Measurements from ENCODE around the gene SNRPA.
A peak's percentile ranks its signal among the peaks of the same experiment; 100 is the strongest.
"Not testable (repeated sequence)": the region's sequence is repeated elsewhere in the genome, so short reads cannot be mapped to it uniquely, and the experiment has no call there.

The SNRPA gene

GRCh38 chr19:40807147-40808020 lies 56.4 kb downstream of the SNRPA start:
- Histone ChIP-seq H3K9me3 (ENCODE audit: control insufficient read depth in 2 of 2, low read length in 2 of 2) (no peaks in the 10 kb centered on the region), H3K27ac (ENCODE audit: low read depth in 2 of 2, low read length in 2 of 2) (peak overlapping the region in 1 of 2 donors; percentile 58), H3K9ac (ENCODE audit: low read depth in 1 of 2, low read length in 2 of 2) (no peak overlapping the region), H3K27me3 (ENCODE audit: control insufficient read depth in 2 of 2, insufficient read depth in 2 of 2, low read length in 2 of 2) (no peaks in the 10 kb centered on the region), H3K4me1 (ENCODE audit: control insufficient read depth in 2 of 2, insufficient read depth in 2 of 2, low read length in 2 of 2) (peaks cover 54 to 56% of the 10 kb centered on the region in 2 donors), H3K4me3 (ENCODE audit: low read length in 2 of 2) (no peak overlapping the region), H3K36me3 (ENCODE audit: control insufficient read depth in 2 of 2, insufficient read depth in 2 of 2, low read length in 2 of 2) (peaks cover 18 to 28% of the 10 kb centered on the region in 2 donors)

- no peaks in the 10 kb centered on the region for H3K27me3 ChIP-seq (ENCODE audit: control insufficient read depth in 2 of 2, insufficient read depth in 2 of 2, low read length in 2 of 2)
- peaks cover 18 to 28% of the 10 kb centered on the region in 2 donors for H3K36me3 ChIP-seq (ENCODE audit: control insufficient read depth in 2 of 2, insufficient read depth in 2 of 2, low read length in 2 of 2)
- peaks cover 48 to 50% of the 10 kb centered on the region in 2 donors for H3K4me1 ChIP-seq (ENCODE audit: control insufficient read depth in 2 of 2, insufficient read depth in 2 of 2, low read length in 2 of 2)
- no peak overlapping the region for H3K4me3 ChIP-seq (ENCODE audit: low read length in 2 of 2)
- no peak overlapping the region for H3K9ac ChIP-seq (ENCODE audit: low read depth in 1 of 2, low read length in 2 of 2)
- no peaks in the 10 kb centered on the region for H3K9me3 ChIP-seq (ENCODE audit: control insufficient read depth in 2 of 2, low read length in 2 of 2)
- H3K27ac ChIP-seq (ENCODE audit: low read depth in 2 of 2, low read length in 2 of 2) = no peak overlapping the region
Observed at GRCh38 chr19:40808021-40808325, 57.0 kb downstream of the SNRPA start.

- Histone ChIP-seq H3K27me3 (ENCODE audit: control insufficient read depth in 2 of 2, insufficient read depth in 2 of 2, low read length in 2 of 2) (no peaks in the 10 kb centered on the region), H3K4me1 (ENCODE audit: control insufficient read depth in 2 of 2, insufficient read depth in 2 of 2, low read length in 2 of 2) (peaks cover 42 to 45% of the 10 kb centered on the region in 2 donors)
Observed at GRCh38 chr19:40808497-40808896, 57.5 kb downstream of the SNRPA start.

GRCh38 chr19:40809358-40810086 lies 58.5 kb downstream of the SNRPA start:
- Histone ChIP-seq H3K9ac (ENCODE audit: low read depth in 1 of 2, low read length in 2 of 2) (no peak overlapping the region), H3K27ac (ENCODE audit: low read depth in 2 of 2, low read length in 2 of 2) (peak overlapping the region in 1 of 2 donors; percentile 35), H3K27me3 (ENCODE audit: control insufficient read depth in 2 of 2, insufficient read depth in 2 of 2, low read length in 2 of 2) (no peaks in the 10 kb centered on the region), H3K4me1 (ENCODE audit: control insufficient read depth in 2 of 2, insufficient read depth in 2 of 2, low read length in 2 of 2) (peaks cover 32 to 35% of the 10 kb centered on the region in 2 donors), H3K36me3 (ENCODE audit: control insufficient read depth in 2 of 2, insufficient read depth in 2 of 2, low read length in 2 of 2) (peaks cover 18 to 27% of the 10 kb centered on the region in 2 donors), H3K9me3 (ENCODE audit: control insufficient read depth in 2 of 2, low read length in 2 of 2) (no peaks in the 10 kb centered on the region), H3K4me3 (ENCODE audit: low read length in 2 of 2) (no peak overlapping the region)

More at GRCh38 chr19:40808497-40808896, 57.5 kb downstream of the SNRPA start:
- Histone ChIP-seq H3K9ac (ENCODE audit: low read depth in 1 of 2, low read length in 2 of 2) (no peak overlapping the region), H3K36me3 (ENCODE audit: control insufficient read depth in 2 of 2, insufficient read depth in 2 of 2, low read length in 2 of 2) (peaks cover 18 to 28% of the 10 kb centered on the region in 2 donors), H3K27ac (ENCODE audit: low read depth in 2 of 2, low read length in 2 of 2) (no peak overlapping the region), H3K9me3 (ENCODE audit: control insufficient read depth in 2 of 2, low read length in 2 of 2) (no peaks in the 10 kb centered on the region), H3K4me3 (ENCODE audit: low read length in 2 of 2) (no peak overlapping the region)

GRCh38 chr19:40810160-40810559 lies 59.2 kb downstream of the SNRPA start:
- Histone ChIP-seq H3K4me3 (ENCODE audit: low read length in 2 of 2) (peak overlapping the region in 1 of 2 donors; percentile 56), H3K9me3 (ENCODE audit: control insufficient read depth in 2 of 2, low read length in 2 of 2) (no peaks in the 10 kb centered on the region), H3K27ac (ENCODE audit: low read depth in 2 of 2, low read length in 2 of 2) (peak overlapping the region in 1 of 2 donors; percentile 35), H3K27me3 (ENCODE audit: control insufficient read depth in 2 of 2, insufficient read depth in 2 of 2, low read length in 2 of 2) (no peaks in the 10 kb centered on the region), H3K36me3 (ENCODE audit: control insufficient read depth in 2 of 2, insufficient read depth in 2 of 2, low read length in 2 of 2) (peaks cover 18 to 23% of the 10 kb centered on the region in 2 donors), H3K4me1 (ENCODE audit: control insufficient read depth in 2 of 2, insufficient read depth in 2 of 2, low read length in 2 of 2) (peaks cover 26 to 28% of the 10 kb centered on the region in 2 donors), H3K9ac (ENCODE audit: low read depth in 1 of 2, low read length in 2 of 2) (no peak overlapping the region)

- Histone ChIP-seq H3K27ac (ENCODE audit: low read depth in 2 of 2, low read length in 2 of 2) (peak overlapping the region; percentile 55 to 68), H3K4me1 (ENCODE audit: control insufficient read depth in 2 of 2, insufficient read depth in 2 of 2, low read length in 2 of 2) (peaks cover 19 to 22% of the 10 kb centered on the region in 2 donors), H3K36me3 (ENCODE audit: control insufficient read depth in 2 of 2, insufficient read depth in 2 of 2, low read length in 2 of 2) (peaks cover 18 to 23% of the 10 kb centered on the region in 2 donors), H3K9ac (ENCODE audit: low read depth in 1 of 2, low read length in 2 of 2) (peak overlapping the region in 1 of 2 donors; percentile 59), H3K4me3 (ENCODE audit: low read length in 2 of 2) (peak overlapping the region; percentile 56 to 68)
- H3K9me3 ChIP-seq (ENCODE audit: control insufficient read depth in 2 of 2, low read length in 2 of 2); H3K27me3 ChIP-seq (ENCODE audit: control insufficient read depth in 2 of 2, insufficient read depth in 2 of 2, low read length in 2 of 2): not testable (repeated sequence)
Observed at GRCh38 chr19:40810649-40811408, 59.8 kb downstream of the SNRPA start.

GRCh38 chr19:40811478-40812341 lies 60.7 kb downstream of the SNRPA start:
- Histone ChIP-seq H3K4me3 (ENCODE audit: low read length in 2 of 2) (peak overlapping the region; percentile 44 to 48), H3K27me3 (ENCODE audit: control insufficient read depth in 2 of 2, insufficient read depth in 2 of 2, low read length in 2 of 2) (no peaks in the 10 kb centered on the region), H3K36me3 (ENCODE audit: control insufficient read depth in 2 of 2, insufficient read depth in 2 of 2, low read length in 2 of 2) (peaks cover 18 to 21% of the 10 kb centered on the region in 2 donors), H3K9ac (ENCODE audit: low read depth in 1 of 2, low read length in 2 of 2) (peak overlapping the region in 1 of 2 donors; percentile 59), H3K9me3 (ENCODE audit: control insufficient read depth in 2 of 2, low read length in 2 of 2) (no peaks in the 10 kb centered on the region), H3K4me1 (ENCODE audit: control insufficient read depth in 2 of 2, insufficient read depth in 2 of 2, low read length in 2 of 2) (peaks cover 11 to 15% of the 10 kb centered on the region in 2 donors), H3K27ac (ENCODE audit: low read depth in 2 of 2, low read length in 2 of 2) (peak overlapping the region; percentile 55 to 68)

- not testable (repeated sequence) for H3K4me3 ChIP-seq (ENCODE audit: low read length in 2 of 2); H3K4me1 ChIP-seq (ENCODE audit: control insufficient read depth in 2 of 2, insufficient read depth in 2 of 2, low read length in 2 of 2); H3K9ac ChIP-seq (ENCODE audit: low read depth in 1 of 2, low read length in 2 of 2); H3K9me3 ChIP-seq (ENCODE audit: control insufficient read depth in 2 of 2, low read length in 2 of 2); H3K27me3 ChIP-seq (ENCODE audit: control insufficient read depth in 2 of 2, insufficient read depth in 2 of 2, low read length in 2 of 2); H3K27ac ChIP-seq (ENCODE audit: low read depth in 2 of 2, low read length in 2 of 2)
- peaks cover 13 to 15% of the 10 kb centered on the region in 2 donors for H3K36me3 ChIP-seq (ENCODE audit: control insufficient read depth in 2 of 2, insufficient read depth in 2 of 2, low read length in 2 of 2)
Observed at GRCh38 chr19:40812571-40812970, 61.6 kb downstream of the SNRPA start.

GRCh38 chr19:40813182-40813581 lies 62.2 kb downstream of the SNRPA start:
- H3K36me3 ChIP-seq (ENCODE audit: control insufficient read depth in 2 of 2, insufficient read depth in 2 of 2, low read length in 2 of 2) = peaks cover 7 to 9% of the 10 kb centered on the region in 2 donors
- H3K27ac ChIP-seq (ENCODE audit: low read depth in 2 of 2, low read length in 2 of 2) = no peak overlapping the region
- H3K27me3 ChIP-seq (ENCODE audit: control insufficient read depth in 2 of 2, insufficient read depth in 2 of 2, low read length in 2 of 2) = no peaks in the 10 kb centered on the region
- no peaks in the 10 kb centered on the region for H3K9me3 ChIP-seq (ENCODE audit: control insufficient read depth in 2 of 2, low read length in 2 of 2)
- peaks cover 5 to 10% of the 10 kb centered on the region in 2 donors for H3K4me1 ChIP-seq (ENCODE audit: control insufficient read depth in 2 of 2, insufficient read depth in 2 of 2, low read length in 2 of 2)
- H3K9ac ChIP-seq (ENCODE audit: low read depth in 1 of 2, low read length in 2 of 2) = no peak overlapping the region
- H3K4me3 ChIP-seq (ENCODE audit: low read length in 2 of 2) = no peak overlapping the region
